HG03457 (cell line): ENCODE data around the gene SDCCAG8.
A peak's percentile ranks its signal among the peaks of the same experiment; 100 is the strongest.

Experiments
- ATAC-seq: cut with Tn5 transposase; IDR thresholded peaks from one replicate; pipeline ENCODE4 v1.9.1; 2021; ENCODE audit warnings: moderate number of reproducible peaks; ENCODE audit not compliant: unreplicated experiment

Gene SDCCAG8

GRCh38 chr1:243415663-243416408 is 160.0 kb downstream of the SDCCAG8 start:
- no peak for ATAC-seq

- ATAC-seq = no peak
Observed at GRCh38 chr1:243416495-243416894, 160.7 kb downstream of the SDCCAG8 start.

GRCh38 chr1:243420016-243420945 is 164.4 kb downstream of the SDCCAG8 start:
- no peak for ATAC-seq

- no peak for ATAC-seq
Observed at GRCh38 chr1:243420946-243421685, 165.3 kb downstream of the SDCCAG8 start.

- peak; percentile 60 for ATAC-seq
Observed at GRCh38 chr1:243421784-243422183, 165.9 kb downstream of the SDCCAG8 start.

GRCh38 chr1:243422362-243422761 is 166.5 kb downstream of the SDCCAG8 start:
- no peak for ATAC-seq

- no peak for ATAC-seq
Observed at GRCh38 chr1:243428084-243428483, 172.2 kb downstream of the SDCCAG8 start.

- no peak for ATAC-seq
Observed at GRCh38 chr1:243428617-243429342, 172.9 kb downstream of the SDCCAG8 start.

GRCh38 chr1:243431591-243431990 is 175.8 kb downstream of the SDCCAG8 start:
- no peak for ATAC-seq

GRCh38 chr1:243432136-243432535 is 176.3 kb downstream of the SDCCAG8 start:
- ATAC-seq = no peak

GRCh38 chr1:243433737-243434370 is 178.0 kb downstream of the SDCCAG8 start:
- no peak for ATAC-seq

- ATAC-seq = no peak
Observed at GRCh38 chr1:243434594-243434993, 178.8 kb downstream of the SDCCAG8 start.

- ATAC-seq = no peak
Observed at GRCh38 chr1:243435836-243436235, 180.0 kb downstream of the SDCCAG8 start.

GRCh38 chr1:243438146-243438545 is 182.3 kb downstream of the SDCCAG8 start:
- no peak for ATAC-seq

- ATAC-seq = no peak
Observed at GRCh38 chr1:243438815-243439214, 183.0 kb downstream of the SDCCAG8 start.

- no peak for ATAC-seq
Observed at GRCh38 chr1:243440406-243440805, 184.6 kb downstream of the SDCCAG8 start.

- ATAC-seq = no peak
Observed at GRCh38 chr1:243441601-243442000, 185.8 kb downstream of the SDCCAG8 start.

GRCh38 chr1:243443557-243443956 is 187.7 kb downstream of the SDCCAG8 start:
- ATAC-seq = no peak

- ATAC-seq = no peak
Observed at GRCh38 chr1:243447347-243447746, 191.5 kb downstream of the SDCCAG8 start.

- ATAC-seq = no peak
Observed at GRCh38 chr1:243447844-243448243, 192.0 kb downstream of the SDCCAG8 start.
